Skeletal muscle satellite cell (primary cell): ENCODE data around the gene CRIM1. TPM values are rescaled to one million over a fixed set of nuclear protein-coding genes. Genes with fewer than 3 reads are reported as not detected.
"Not testable (repeated sequence)": the region's sequence is repeated elsewhere in the genome, so short reads cannot be mapped to it uniquely, and the experiment has no call there.

Experiments used
- H3K27me3 ChIP-seq: 2 replicates; pipeline ENCODE4 v1.7.0; 2013; ENCODE audit warnings: low read length; ENCODE audit not compliant: control insufficient read depth, insufficient read depth
- H3K36me3 ChIP-seq: 2 replicates; pipeline ENCODE4 v1.7.0; 2013; ENCODE audit warnings: mild to moderate bottlenecking, control low read depth, low read length; ENCODE audit not compliant: insufficient read depth
- H3K4me1 ChIP-seq: 2 replicates; pipeline ENCODE4 v1.7.0; 2013; ENCODE audit warnings: low read length; ENCODE audit not compliant: control insufficient read depth, insufficient read depth
- H3K4me2 ChIP-seq: 2 replicates; pipeline ENCODE4 v1.7.0; 2013; ENCODE audit warnings: mild to moderate bottlenecking, low read length
- H3K4me3 ChIP-seq: 2 replicates; pipeline ENCODE4 v1.7.0; 2013; ENCODE audit warnings: low read length
- H3K9ac ChIP-seq: 2 replicates; pipeline ENCODE4 v1.7.0; 2013; ENCODE audit warnings: mild to moderate bottlenecking, low read depth, low read length, moderate library complexity
- H3K9me3 ChIP-seq: replicated peaks from 2 replicates; pipeline ENCODE4 v1.7.0; 2013; ENCODE audit warnings: mild to moderate bottlenecking, control low read depth, low read length
- total RNA-seq: library from RNA; depleted of rRNA; stranded (reverse); fragments of >200 nt; gene quantifications from 2 replicates; pipeline ENCODE4 v1.2.3, GENCODE V29; 2012; rRNA removed

CRIM1 gene, protein sequence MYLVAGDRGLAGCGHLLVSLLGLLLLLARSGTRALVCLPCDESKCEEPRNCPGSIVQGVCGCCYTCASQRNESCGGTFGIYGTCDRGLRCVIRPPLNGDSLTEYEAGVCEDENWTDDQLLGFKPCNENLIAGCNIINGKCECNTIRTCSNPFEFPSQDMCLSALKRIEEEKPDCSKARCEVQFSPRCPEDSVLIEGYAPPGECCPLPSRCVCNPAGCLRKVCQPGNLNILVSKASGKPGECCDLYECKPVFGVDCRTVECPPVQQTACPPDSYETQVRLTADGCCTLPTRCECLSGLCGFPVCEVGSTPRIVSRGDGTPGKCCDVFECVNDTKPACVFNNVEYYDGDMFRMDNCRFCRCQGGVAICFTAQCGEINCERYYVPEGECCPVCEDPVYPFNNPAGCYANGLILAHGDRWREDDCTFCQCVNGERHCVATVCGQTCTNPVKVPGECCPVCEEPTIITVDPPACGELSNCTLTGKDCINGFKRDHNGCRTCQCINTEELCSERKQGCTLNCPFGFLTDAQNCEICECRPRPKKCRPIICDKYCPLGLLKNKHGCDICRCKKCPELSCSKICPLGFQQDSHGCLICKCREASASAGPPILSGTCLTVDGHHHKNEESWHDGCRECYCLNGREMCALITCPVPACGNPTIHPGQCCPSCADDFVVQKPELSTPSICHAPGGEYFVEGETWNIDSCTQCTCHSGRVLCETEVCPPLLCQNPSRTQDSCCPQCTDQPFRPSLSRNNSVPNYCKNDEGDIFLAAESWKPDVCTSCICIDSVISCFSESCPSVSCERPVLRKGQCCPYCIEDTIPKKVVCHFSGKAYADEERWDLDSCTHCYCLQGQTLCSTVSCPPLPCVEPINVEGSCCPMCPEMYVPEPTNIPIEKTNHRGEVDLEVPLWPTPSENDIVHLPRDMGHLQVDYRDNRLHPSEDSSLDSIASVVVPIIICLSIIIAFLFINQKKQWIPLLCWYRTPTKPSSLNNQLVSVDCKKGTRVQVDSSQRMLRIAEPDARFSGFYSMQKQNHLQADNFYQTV
- total RNA-seq = 101 and 124 TPM in 2 replicates

- Histone ChIP-seq H3K36me3 (peaks cover 17% of the 10 kb centered on the region), H3K27me3 (no peaks in the 10 kb centered on the region), H3K9me3 (no peaks in the 10 kb centered on the region), H3K4me1 (peaks cover 39% of the 10 kb centered on the region), H3K4me2 (peak within 1 kb of the TSS; percentile 80), H3K9ac (peak within 1 kb of the TSS; percentile 98), H3K4me3 (peak within 1 kb of the TSS; percentile 95)
Observed at GRCh38 chr2:36355151-36355889, at the start of gene CRIM1. TSS of gene CRIM1 (plus strand) at chr2:36355778. CDS start at chr2:36356293, 515 bp downstream.

DNA sequence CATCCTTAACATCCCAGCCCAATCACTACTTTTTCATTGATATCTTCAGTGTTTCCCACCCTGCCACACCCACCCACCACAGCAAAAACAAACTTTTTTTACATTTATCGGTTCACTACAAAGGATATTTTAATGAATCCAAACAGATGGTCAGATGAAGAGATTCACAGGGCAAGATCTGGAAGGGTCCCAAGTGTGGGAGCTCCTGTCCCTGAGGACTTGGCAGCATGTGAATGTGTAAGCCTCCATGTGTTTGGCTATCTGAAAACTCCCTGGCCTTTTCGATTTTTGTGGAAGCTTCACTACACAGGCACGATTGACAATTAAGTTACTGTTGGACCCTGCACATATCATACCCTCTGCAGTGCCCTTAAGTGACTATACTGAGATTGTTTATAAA is 48.1 kb upstream of the CRIM1 start:
- no peak overlapping the region for H3K9ac ChIP-seq
- no peaks in the 10 kb centered on the region for H3K4me1 ChIP-seq
- H3K4me3 ChIP-seq = no peak overlapping the region
- peaks cover 36% of the 10 kb centered on the region for H3K27me3 ChIP-seq
- H3K4me2 ChIP-seq = no peak overlapping the region
- no peaks in the 10 kb centered on the region for H3K9me3 ChIP-seq
- no peaks in the 10 kb centered on the region for H3K36me3 ChIP-seq

DNA sequence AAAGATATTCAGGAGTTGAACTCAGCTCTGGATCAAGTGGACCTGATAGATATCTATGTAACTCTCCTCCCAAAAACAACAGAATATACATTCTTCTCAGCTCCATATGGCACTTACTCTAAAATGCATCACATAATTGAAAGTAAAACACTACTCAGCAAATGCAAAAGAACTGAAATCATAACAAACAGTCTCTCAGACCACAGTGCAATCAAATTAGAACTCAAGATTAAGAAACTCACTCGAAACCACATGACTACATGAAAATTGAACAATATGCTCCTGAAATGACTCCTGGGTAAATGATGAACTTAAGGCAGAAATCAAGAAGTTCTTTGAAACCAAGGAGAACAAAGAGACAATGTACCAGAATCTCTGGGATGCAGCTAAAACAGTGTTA is 45.1 kb upstream of the CRIM1 start:
- not testable (repeated sequence) for H3K4me3 ChIP-seq, H3K4me2 ChIP-seq, H3K36me3 ChIP-seq, H3K9me3 ChIP-seq, H3K4me1 ChIP-seq, H3K9ac ChIP-seq
- H3K27me3 ChIP-seq = peaks cover 27% of the 10 kb centered on the region

DNA sequence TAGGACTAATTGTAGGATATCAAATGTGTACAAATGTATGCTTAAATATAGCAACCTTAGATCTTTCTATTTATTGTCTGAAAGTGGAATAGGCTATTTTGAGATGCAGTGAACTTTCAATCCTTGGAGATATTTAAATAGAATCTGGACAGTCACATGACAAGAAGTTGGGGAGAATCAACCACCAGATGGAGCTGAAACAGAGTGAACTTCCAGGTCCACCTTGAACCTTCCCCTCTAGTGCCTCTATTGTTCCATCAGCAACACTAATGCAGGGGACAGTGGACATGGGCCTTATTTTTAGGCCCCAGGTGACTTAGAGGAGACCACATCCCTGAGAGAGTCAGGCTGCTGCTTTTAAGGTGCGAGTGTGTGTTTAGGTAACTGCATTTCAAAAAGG is 37.0 kb upstream of the CRIM1 start:
- no peaks in the 10 kb centered on the region for H3K4me1 ChIP-seq
- H3K9ac ChIP-seq = no peak overlapping the region
- no peak overlapping the region for H3K4me2 ChIP-seq
- H3K36me3 ChIP-seq = no peaks in the 10 kb centered on the region
- H3K27me3 ChIP-seq = peaks cover 11% of the 10 kb centered on the region
- no peak overlapping the region for H3K4me3 ChIP-seq
- H3K9me3 ChIP-seq = no peaks in the 10 kb centered on the region

DNA sequence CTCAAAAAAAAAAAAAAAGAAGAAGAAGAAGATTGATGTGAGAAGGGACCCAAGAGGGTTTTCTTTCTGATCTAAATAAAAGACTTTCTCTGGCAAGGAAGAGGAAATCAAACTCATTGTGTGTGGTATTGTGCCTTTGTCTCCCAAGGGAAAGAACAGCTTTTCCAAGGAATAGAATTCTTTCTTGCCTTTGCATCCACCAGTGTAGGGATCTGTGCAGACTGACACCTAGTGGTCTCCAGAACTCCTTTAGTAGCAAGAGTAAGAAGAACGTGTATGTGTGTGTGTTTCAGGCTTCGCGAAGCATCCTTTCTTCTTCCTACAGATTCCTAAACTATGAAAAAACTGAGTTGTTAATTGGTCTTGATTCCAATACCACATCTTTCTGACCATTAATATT is 33.5 kb upstream of the CRIM1 start:
- H3K4me2 ChIP-seq = no peak overlapping the region
- peaks cover 11% of the 10 kb centered on the region for H3K27me3 ChIP-seq
- no peaks in the 10 kb centered on the region for H3K4me1 ChIP-seq
- H3K9me3 ChIP-seq = no peaks in the 10 kb centered on the region
- no peak overlapping the region for H3K9ac ChIP-seq
- no peaks in the 10 kb centered on the region for H3K36me3 ChIP-seq
- no peak overlapping the region for H3K4me3 ChIP-seq

DNA sequence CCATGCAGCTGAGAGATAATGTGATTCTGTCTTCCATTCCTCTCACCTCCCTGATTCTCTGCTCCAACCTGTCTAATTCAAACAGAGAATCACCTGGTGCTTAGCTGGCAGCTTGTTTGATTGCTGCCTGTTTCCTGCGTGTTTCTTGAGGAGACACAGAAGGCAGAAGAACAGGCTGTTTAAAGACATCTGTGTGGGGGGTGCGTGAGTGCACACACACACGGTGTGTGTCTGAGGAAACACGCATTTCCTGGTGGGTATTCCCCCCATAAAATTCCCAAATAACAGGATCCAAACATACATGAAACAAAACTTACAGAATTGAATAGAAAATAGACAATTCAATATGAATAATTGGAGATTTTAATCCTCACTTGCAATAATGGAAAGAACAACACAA is 29.3 kb upstream of the CRIM1 start:
- H3K4me3 ChIP-seq = no peak overlapping the region
- no peaks in the 10 kb centered on the region for H3K9me3 ChIP-seq
- no peak overlapping the region for H3K9ac ChIP-seq
- no peak overlapping the region for H3K4me2 ChIP-seq
- H3K27me3 ChIP-seq = peaks cover 11% of the 10 kb centered on the region
- H3K4me1 ChIP-seq = peaks cover 10% of the 10 kb centered on the region
- no peaks in the 10 kb centered on the region for H3K36me3 ChIP-seq

GRCh38 chr2:36329251-36329650 is 26.3 kb upstream of the CRIM1 start:
- Histone ChIP-seq H3K9ac (peak overlapping the region; percentile 26), H3K36me3 (no peaks in the 10 kb centered on the region), H3K4me2 (no peak overlapping the region), H3K27me3 (no peaks in the 10 kb centered on the region), H3K4me1 (peaks cover 10% of the 10 kb centered on the region), H3K9me3 (no peaks in the 10 kb centered on the region), H3K4me3 (no peak overlapping the region)

DNA sequence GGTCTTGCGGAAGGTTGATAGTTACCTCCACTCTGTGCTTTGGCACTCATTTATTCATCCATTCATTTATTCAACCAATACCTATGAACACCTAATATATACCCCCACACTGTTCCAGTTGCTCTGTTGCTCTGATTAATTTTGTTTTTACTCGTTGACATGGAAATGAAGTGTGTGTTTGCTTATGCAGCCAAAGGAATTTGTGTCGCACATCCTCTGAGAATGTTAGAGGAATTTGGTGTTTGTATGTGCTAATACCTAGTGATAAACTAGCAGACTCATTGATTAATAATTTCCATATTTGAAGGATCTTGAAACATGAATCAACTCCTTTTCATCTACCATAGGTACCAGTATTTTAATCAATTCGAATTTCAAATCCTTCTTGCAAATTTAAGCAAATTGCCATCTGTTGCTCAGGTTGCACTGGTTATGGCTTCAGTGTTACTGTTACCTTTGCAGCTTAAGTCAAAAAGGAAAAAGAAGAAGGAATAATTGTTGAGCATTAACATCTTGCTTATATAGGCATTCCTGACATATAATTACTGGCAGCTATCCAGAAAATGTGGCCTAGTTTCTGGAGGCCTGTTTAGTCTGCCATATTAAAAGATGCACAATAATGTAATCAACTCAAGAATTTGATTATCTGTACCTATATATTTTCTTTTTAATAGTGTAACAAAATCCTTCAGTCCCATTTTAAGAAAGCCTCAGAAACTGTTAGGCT is 25.7 kb upstream of the CRIM1 start:
- peak overlapping the region; percentile 26 for H3K9ac ChIP-seq
- peaks cover 10% of the 10 kb centered on the region for H3K4me1 ChIP-seq
- H3K4me3 ChIP-seq = no peak overlapping the region
- no peak overlapping the region for H3K4me2 ChIP-seq
- H3K36me3 ChIP-seq = no peaks in the 10 kb centered on the region
- H3K9me3 ChIP-seq = no peaks in the 10 kb centered on the region
- no peaks in the 10 kb centered on the region for H3K27me3 ChIP-seq

- Histone ChIP-seq H3K4me3 (no peak overlapping the region), H3K27me3 (no peaks in the 10 kb centered on the region), H3K4me1 (peaks cover 10% of the 10 kb centered on the region), H3K9ac (no peak overlapping the region), H3K9me3 (no peaks in the 10 kb centered on the region), H3K36me3 (no peaks in the 10 kb centered on the region), H3K4me2 (no peak overlapping the region)
Observed at GRCh38 chr2:36330473-36331395, 24.8 kb upstream of the CRIM1 start.
